Retinal pigment epithelial cell (primary cell): ENCODE results near the gene VPS13D.

Experiments
- DNase-seq: peaks from one replicate; pipeline ENCODE4 v3.0.0-alpha.2; 2010; ENCODE audit warnings: low read depth
- H3K4me3 ChIP-seq: 2 replicates; pipeline ENCODE4 v1.5.1; 2011; ENCODE audit warnings: mild to moderate bottlenecking, low read length, control low read depth, moderate library complexity
- CTCF ChIP-seq: conservative IDR thresholded peaks from 2 replicates; pipeline ENCODE4 v1.5.1; 2011; ENCODE audit warnings: low read depth, low read length, control low read depth, inconsistent platforms

VPS13D gene

GRCh38 chr1:12529640-12530174, 299.9 kb downstream of the VPS13D start:
- no peak for TF ChIP-seq CTCF
- DNase-seq = no peak
- no peak overlapping the region for H3K4me3 ChIP-seq

GRCh38 chr1:12530462-12531178, 300.8 kb downstream of the VPS13D start:
- no peak for DNase-seq
- TF ChIP-seq CTCF = no peak
- H3K4me3 ChIP-seq = no peak overlapping the region

- TF ChIP-seq CTCF = no peak
- DNase-seq = no peak
- H3K4me3 ChIP-seq = no peak overlapping the region
These were observed 301.3 kb downstream of the VPS13D start for GRCh38 chr1:12531179-12531499.

GRCh38 chr1:12532405-12533315, 302.8 kb downstream of the VPS13D start:
- DNase-seq = no peak
- TF ChIP-seq CTCF = no peak
- no peak overlapping the region for H3K4me3 ChIP-seq

- no peak for DNase-seq
- no peak for TF ChIP-seq CTCF
- no peak overlapping the region for H3K4me3 ChIP-seq
These were observed 306.3 kb downstream of the VPS13D start for GRCh38 chr1:12536023-12536639.

GRCh38 chr1:12537294-12537693, 307.5 kb downstream of the VPS13D start:
- TF ChIP-seq CTCF = no peak
- H3K4me3 ChIP-seq = no peak overlapping the region
- no peak for DNase-seq
